HFFc6 (cell line): ENCODE results near the gene MPZL3. TPM values are rescaled to one million over a fixed set of nuclear protein-coding genes. Genes with fewer than 3 reads are reported as not detected.
"Not testable (repeated sequence)": the region's sequence is repeated elsewhere in the genome, so short reads cannot be mapped to it uniquely, and the experiment has no call there.

Experiments
- DNase-seq: peaks from one replicate; pipeline ENCODE4 v3.0.0-alpha.2; 2018
- H3K27ac Mint-ChIP-seq: 2 replicates; pipeline ENCODE4 v1.8.0; 2020; ENCODE audit warnings: mild to moderate bottlenecking, mixed read lengths
- H3K27me3 Mint-ChIP-seq: 2 replicates; pipeline ENCODE4 v1.8.0; 2021; ENCODE audit warnings: mild to moderate bottlenecking, moderate library complexity, mixed read lengths; ENCODE audit not compliant: insufficient read depth
- H3K36me3 Mint-ChIP-seq: 2 replicates; pipeline ENCODE4 v1.8.0; 2021; ENCODE audit warnings: low read depth, mixed read lengths
- H3K4me1 Mint-ChIP-seq: 2 replicates; pipeline ENCODE4 v1.8.0; 2020; ENCODE audit warnings: low read depth, mixed read lengths
- H3K4me3 Mint-ChIP-seq: 2 replicates; pipeline ENCODE4 v1.8.0; 2020; ENCODE audit warnings: mild to moderate bottlenecking, moderate library complexity, mixed read lengths
- H3K9me3 Mint-ChIP-seq: 2 replicates; pipeline ENCODE4 v1.8.0; 2020; ENCODE audit warnings: mild to moderate bottlenecking, mixed read lengths
- total RNA-seq, 6 experiments: library from RNA; stranded (reverse); fragmentation: NEBNext Ultra II Directional; extraction: Animal tissue kit (Norgen Biotek cat#: 25700); gene quantifications; 2 replicates in 1 of 6; 3 replicates in 5 of 6; pipeline ENCODE4 v1.2.3, GENCODE V29; 2021
- TF ChIP-seq, protein P1 (sequence below): fragments of 200-600 bp; sonication (generic); IDR thresholded peaks from 2 replicates; pipeline ENCODE4 v1.5.0; 2021; ENCODE audit warnings: antibody characterized with exemption, mild to moderate bottlenecking

The MPZL3 gene
- total RNA-seq, 6 experiments from 2014 or later = 0.21 to 0.33 TPM; not detected in 4

DNA sequence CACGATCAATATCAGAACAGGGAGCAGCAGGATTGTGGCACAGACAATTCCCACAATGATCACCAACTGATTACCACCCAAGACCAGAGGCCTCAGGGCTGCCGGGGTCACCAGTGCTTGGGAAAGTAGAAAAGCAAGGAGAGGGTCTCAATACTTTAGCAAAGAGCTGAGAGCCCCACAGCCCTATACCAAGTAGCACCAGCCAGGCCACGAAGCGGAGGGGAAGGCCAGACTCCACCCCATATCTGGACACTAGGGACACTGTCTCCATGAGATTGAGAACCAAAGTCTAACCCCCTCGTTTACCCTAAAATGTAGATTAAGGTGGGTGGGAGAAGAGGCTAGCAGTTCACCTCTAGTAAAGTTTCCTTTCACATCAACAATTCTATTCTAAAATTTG is 51.7 kb downstream of the MPZL3 start:
- no peak overlapping the region for H3K4me3 Mint-ChIP-seq
- no peak overlapping the region for H3K27ac Mint-ChIP-seq
- no peaks in the 10 kb centered on the region for H3K36me3 Mint-ChIP-seq
- TF ChIP-seq, protein P1, sequence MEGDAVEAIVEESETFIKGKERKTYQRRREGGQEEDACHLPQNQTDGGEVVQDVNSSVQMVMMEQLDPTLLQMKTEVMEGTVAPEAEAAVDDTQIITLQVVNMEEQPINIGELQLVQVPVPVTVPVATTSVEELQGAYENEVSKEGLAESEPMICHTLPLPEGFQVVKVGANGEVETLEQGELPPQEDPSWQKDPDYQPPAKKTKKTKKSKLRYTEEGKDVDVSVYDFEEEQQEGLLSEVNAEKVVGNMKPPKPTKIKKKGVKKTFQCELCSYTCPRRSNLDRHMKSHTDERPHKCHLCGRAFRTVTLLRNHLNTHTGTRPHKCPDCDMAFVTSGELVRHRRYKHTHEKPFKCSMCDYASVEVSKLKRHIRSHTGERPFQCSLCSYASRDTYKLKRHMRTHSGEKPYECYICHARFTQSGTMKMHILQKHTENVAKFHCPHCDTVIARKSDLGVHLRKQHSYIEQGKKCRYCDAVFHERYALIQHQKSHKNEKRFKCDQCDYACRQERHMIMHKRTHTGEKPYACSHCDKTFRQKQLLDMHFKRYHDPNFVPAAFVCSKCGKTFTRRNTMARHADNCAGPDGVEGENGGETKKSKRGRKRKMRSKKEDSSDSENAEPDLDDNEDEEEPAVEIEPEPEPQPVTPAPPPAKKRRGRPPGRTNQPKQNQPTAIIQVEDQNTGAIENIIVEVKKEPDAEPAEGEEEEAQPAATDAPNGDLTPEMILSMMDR = no peak
- H3K9me3 Mint-ChIP-seq = no peaks in the 10 kb centered on the region
- peaks cover 5% of the 10 kb centered on the region; the same call in 1 of the 2 replicates for H3K4me1 Mint-ChIP-seq
- DNase-seq = no peak
- H3K27me3 Mint-ChIP-seq = peaks cover 9% of the 10 kb centered on the region

DNA sequence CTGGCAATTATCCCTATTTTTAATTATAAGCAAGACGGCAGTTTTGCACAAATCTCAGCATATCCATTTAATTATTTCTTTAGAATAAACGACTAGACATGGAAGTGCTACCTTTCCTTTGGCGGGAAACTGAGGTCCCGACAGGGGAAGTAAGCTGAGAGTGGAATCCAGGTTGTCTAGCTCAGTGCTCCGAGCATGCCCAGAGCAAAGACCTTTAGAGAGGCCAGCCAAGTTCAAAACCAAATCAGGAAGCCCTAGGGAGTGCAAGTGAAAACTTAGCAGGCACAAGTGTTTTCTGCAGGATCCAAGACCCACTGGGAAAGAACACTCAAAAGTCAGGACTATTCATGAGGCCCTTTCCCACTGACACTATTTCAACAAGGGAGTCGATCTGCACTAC is 53.0 kb downstream of the MPZL3 start:
- TF ChIP-seq, protein P1 = no peak
- no peak for DNase-seq
- Mint-ChIP-seq H3K4me3 (no peak overlapping the region), H3K4me1 (peaks cover 13% of the 10 kb centered on the region), H3K27me3 (peaks cover 10% of the 10 kb centered on the region), H3K27ac (no peak overlapping the region), H3K9me3 (no peaks in the 10 kb centered on the region), H3K36me3 (no peaks in the 10 kb centered on the region)

DNA sequence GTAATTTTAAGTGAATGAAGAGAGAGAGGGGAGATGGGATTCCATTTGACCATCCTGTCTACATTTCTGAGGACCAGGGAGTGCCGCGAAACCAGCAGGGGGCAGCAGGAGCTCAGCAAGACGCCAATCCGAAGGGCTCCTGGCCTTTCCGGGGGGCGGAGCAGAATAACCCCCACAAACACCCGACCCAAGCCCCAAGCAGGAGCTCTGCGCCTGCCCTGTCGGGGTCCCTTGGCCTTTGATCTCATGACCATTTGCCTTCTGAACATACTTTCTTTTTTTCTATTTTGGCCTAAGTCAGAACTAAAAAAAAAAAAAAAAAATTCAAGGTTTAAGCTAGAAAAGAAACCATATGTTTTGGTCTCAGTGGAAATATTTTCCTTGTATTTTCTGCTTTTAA is 53.8 kb downstream of the MPZL3 start:
- no peaks in the 10 kb centered on the region for H3K9me3 Mint-ChIP-seq
- H3K27ac Mint-ChIP-seq = no peak overlapping the region
- no peak overlapping the region; the same call in 1 of the 2 replicates for H3K4me3 Mint-ChIP-seq
- H3K4me1 Mint-ChIP-seq = peaks cover 13% of the 10 kb centered on the region
- H3K36me3 Mint-ChIP-seq = no peaks in the 10 kb centered on the region
- DNase-seq = peak; percentile 36
- H3K27me3 Mint-ChIP-seq = peaks cover 10% of the 10 kb centered on the region
- TF ChIP-seq, protein P1 = peak; percentile 93

DNA sequence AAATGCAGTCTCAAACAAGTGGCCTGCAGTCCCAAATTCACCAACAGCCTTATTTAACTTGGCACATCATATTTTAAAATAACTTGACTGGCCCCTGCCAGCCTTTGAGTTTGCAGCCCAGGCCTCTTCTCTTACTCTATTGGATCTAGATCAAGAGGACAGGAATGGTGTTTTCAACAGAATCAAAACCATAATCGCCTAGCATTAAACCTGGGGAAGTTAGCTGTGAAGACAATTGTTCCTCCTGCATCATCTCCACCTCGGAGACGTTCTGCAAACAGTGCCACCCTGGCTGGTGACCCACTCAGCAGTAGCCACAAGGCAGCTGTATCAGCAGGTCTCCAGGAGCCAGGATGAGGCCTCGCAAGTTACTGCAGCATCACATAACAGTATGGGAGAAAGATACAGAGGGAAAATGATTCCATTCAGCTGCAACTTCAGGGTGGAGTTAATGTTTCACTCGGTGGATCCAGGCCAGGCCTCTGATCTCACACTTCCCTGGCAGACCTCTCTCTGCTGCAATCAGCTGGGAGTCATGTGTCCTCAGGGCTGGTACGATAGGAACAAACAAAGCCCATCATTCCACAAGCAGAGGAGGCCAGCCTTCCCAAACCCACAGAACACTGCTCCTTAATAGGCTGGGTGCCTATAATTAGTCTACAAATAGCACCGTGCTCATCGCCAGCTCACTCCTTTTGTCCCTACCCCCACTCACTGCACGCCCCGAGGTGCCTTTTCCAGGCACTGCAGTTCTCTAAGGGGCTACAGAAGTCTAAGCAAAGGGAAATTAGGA is 57.1 kb downstream of the MPZL3 start:
- Mint-ChIP-seq H3K4me3 (no peak overlapping the region), H3K9me3 (no peaks in the 10 kb centered on the region; the same call in 1 of the 2 replicates), H3K27ac (no peak overlapping the region), H3K36me3 (no peaks in the 10 kb centered on the region), H3K27me3 (peaks cover 19% of the 10 kb centered on the region), H3K4me1 (peaks cover 13% of the 10 kb centered on the region)
- DNase-seq = peak; percentile 75
- TF ChIP-seq, protein P1 = no peak

DNA sequence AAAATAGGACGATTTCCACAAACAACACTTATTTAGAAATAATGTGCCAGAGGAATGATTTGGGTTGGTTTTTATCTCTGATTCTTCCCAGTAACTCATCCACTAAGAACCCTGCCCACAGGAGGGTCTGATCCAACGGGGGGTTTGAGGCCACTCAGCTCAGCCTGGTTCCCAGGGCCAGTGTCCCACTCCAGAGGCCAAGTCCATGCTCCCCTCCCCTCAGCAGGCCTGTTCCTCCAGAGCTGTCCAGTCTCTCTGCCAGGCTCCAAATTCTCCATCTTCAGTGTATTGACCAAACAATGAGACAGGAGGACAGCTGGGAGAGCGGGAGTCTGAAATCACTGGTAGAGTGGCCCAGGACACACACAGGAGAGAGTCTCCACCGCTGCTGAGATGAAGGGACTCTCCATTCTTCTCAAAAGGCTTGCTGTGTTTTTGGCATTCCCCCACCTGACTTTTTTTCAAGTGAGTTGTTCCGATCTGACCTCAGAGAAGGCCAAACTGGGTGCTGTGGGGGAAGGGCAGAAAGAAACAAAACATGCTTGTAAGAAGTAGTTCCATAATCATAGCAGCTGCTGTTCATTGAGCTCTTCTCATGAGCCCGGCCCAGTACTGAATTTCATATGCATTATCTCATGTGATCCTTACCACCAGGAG is 58.1 kb downstream of the MPZL3 start:
- DNase-seq = no peak
- Mint-ChIP-seq H3K4me3 (no peak overlapping the region), H3K4me1 (peaks cover 13% of the 10 kb centered on the region), H3K27me3 (peaks cover 22% of the 10 kb centered on the region), H3K9me3 (no peaks in the 10 kb centered on the region; the same call in 1 of the 2 replicates), H3K36me3 (no peaks in the 10 kb centered on the region), H3K27ac (no peak overlapping the region)
- TF ChIP-seq, protein P1 = no peak

DNA sequence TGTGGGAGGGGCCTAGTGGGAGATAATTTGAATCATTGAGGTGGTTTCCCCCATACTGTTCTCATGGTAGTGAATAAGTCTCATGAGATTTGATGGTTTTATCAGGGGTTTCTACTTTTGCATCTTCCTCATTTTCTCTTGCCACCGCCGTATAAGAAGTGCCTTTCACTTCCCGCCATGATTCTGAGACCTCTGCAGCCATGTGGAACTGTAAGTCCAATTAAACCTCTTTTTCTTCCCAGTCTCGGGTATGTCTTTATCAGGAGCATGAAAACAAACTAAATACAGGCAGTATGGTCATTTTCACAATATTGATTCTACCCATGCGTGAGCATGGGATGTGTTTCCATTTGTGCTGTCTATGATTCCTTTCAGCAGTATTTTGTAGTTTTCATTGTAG is 59.3 kb downstream of the MPZL3 start:
- not testable (repeated sequence) for H3K4me1 Mint-ChIP-seq, DNase-seq, H3K36me3 Mint-ChIP-seq, H3K4me3 Mint-ChIP-seq, H3K27ac Mint-ChIP-seq, H3K9me3 Mint-ChIP-seq
- H3K27me3 Mint-ChIP-seq = peaks cover 22% of the 10 kb centered on the region

DNA sequence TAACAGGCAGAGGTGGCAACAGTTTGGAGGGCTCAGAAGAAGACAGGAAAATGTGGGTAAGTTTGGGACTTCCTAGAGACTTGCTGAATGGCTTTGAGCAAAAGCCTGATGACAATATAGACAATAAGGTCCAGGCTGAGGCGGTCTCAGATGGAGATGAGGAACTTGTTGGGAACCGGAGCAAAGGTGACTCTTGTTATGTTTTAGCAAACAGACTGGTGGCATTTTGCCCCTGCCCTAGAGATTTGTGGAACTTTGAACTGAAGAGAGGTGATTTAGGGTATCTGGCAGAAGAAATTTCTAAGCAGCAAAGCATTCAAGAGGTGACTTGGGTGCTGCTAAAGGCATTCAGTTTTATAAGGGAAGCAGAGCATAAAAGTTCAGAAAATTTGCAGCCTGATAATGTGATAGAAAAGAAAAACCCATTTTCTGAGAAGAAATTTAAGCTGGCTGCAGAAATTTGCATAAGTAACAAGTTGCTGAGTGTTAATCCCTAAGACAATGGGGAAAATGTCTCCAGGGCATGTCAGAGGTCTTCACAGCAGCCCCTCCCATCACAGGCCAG is 61.1 kb downstream of the MPZL3 start:
- not testable (repeated sequence) for DNase-seq, H3K4me3 Mint-ChIP-seq, H3K4me1 Mint-ChIP-seq, H3K27ac Mint-ChIP-seq, H3K9me3 Mint-ChIP-seq, H3K36me3 Mint-ChIP-seq
- H3K27me3 Mint-ChIP-seq = peaks cover 26% of the 10 kb centered on the region
